HL-60 (cell line): ENCODE measurements around the gene FAM174C.

ENCODE experiments used
- DNase-seq, 2 experiments: peaks; one replicate each; pipeline ENCODE4 v3.0.0-alpha.2; 2010 to 2020; ENCODE audit warnings: low read depth in 1 of 2, low spot score in 1 of 2
- H3K27ac ChIP-seq: fragments of 250-450 bp; sonication (Bioruptor Pico); replicated peaks from 2 replicates; pipeline ENCODE4 v1.5.1; 2020; ENCODE audit warnings: mild to moderate bottlenecking, moderate library complexity
- H3K27me3 ChIP-seq: fragments of 250-450 bp; sonication (Bioruptor Pico); 2 replicates; pipeline ENCODE4 v1.5.1; 2021; ENCODE audit warnings: mild to moderate bottlenecking, moderate library complexity; ENCODE audit not compliant: insufficient read depth, poor library complexity, severe bottlenecking
- H3K4me3 ChIP-seq: replicated peaks from 2 replicates; pipeline ENCODE4 v1.5.1; 2011; ENCODE audit warnings: mild to moderate bottlenecking, control low read depth, low read length; ENCODE audit not compliant: insufficient read depth
- CTCF ChIP-seq: IDR thresholded peaks from one replicate; pipeline ENCODE4 v1.5.1; 2011; ENCODE audit warnings: low read length, control low read depth, inconsistent platforms; ENCODE audit not compliant: insufficient read depth
- GABPA ChIP-seq: IDR thresholded peaks from 2 replicates; pipeline ENCODE4 v1.6.1; 2012; ENCODE audit warnings: low read depth
- POLR2AphosphoS5 ChIP-seq: IDR thresholded peaks from 2 replicates; pipeline ENCODE4 v1.6.1; 2012; ENCODE audit warnings: low read depth
- SPI1 ChIP-seq: IDR thresholded peaks from 2 replicates; pipeline ENCODE4 v1.6.1; 2012; ENCODE audit warnings: low read depth, mild to moderate bottlenecking, borderline replicate concordance
- TF ChIP-seq, protein P1 (sequence below): IDR thresholded peaks from 2 replicates; pipeline ENCODE4 v1.6.1; 2012; ENCODE audit warnings: low read depth; ENCODE audit not compliant: insufficient replicate concordance

Gene FAM174C

DNA sequence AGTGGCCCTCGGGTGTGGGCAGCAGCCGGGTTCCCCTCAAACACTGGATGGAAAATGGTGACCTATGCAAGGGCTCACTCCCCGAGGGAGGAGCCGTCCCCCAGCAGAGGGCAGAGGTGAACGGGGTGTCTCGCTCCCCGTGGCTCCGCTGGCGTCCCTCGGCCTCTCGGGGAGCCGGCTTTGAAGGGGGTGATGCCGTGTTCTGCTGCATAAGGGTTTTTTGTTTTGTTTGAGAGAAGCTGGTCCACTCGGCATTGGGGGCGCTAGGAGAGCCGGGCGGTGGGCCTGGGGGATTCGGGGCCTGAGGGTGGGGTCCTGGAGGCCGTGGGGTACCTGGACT is 14.3 kb downstream of the FAM174C start:
- no peak overlapping the region for H3K27ac ChIP-seq
- H3K4me3 ChIP-seq = no peak overlapping the region
- peaks cover 91% of the 10 kb centered on the region for H3K27me3 ChIP-seq
- no peak for DNase-seq
- TF ChIP-seq GABPA (no peak), CTCF (no peak), SPI1 (no peak), POLR2AphosphoS5 (no peak)
- TF ChIP-seq, protein P1, sequence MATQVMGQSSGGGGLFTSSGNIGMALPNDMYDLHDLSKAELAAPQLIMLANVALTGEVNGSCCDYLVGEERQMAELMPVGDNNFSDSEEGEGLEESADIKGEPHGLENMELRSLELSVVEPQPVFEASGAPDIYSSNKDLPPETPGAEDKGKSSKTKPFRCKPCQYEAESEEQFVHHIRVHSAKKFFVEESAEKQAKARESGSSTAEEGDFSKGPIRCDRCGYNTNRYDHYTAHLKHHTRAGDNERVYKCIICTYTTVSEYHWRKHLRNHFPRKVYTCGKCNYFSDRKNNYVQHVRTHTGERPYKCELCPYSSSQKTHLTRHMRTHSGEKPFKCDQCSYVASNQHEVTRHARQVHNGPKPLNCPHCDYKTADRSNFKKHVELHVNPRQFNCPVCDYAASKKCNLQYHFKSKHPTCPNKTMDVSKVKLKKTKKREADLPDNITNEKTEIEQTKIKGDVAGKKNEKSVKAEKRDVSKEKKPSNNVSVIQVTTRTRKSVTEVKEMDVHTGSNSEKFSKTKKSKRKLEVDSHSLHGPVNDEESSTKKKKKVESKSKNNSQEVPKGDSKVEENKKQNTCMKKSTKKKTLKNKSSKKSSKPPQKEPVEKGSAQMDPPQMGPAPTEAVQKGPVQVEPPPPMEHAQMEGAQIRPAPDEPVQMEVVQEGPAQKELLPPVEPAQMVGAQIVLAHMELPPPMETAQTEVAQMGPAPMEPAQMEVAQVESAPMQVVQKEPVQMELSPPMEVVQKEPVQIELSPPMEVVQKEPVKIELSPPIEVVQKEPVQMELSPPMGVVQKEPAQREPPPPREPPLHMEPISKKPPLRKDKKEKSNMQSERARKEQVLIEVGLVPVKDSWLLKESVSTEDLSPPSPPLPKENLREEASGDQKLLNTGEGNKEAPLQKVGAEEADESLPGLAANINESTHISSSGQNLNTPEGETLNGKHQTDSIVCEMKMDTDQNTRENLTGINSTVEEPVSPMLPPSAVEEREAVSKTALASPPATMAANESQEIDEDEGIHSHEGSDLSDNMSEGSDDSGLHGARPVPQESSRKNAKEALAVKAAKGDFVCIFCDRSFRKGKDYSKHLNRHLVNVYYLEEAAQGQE = no peak

DNA sequence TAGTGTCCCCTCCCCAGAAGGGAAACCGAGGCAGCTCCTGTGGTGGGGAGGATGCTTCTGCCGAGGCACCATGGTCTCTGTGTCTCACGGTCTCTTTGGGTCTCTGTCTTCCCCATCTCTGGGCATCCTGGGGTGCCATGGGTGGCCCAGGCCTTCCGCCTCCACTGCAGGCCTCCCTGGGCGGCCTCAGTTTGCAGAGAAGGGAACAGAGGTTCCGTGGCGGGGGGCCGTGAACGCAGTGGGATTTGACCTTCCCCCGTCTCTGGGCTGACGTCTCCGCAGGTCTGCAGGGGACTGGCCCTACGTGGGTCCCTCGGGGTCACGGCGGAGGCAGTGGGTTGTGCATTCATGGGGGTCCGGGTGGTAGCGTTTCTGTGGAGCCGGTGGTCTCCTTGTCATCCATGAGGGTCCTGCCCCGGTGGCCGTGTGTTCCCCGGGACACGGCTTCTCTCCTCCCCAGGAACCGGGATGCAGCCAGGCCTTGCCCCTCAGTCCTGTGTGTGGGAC is 14.9 kb downstream of the FAM174C start:
- no peak overlapping the region for H3K4me3 ChIP-seq
- DNase-seq = no peak
- peaks cover 91% of the 10 kb centered on the region for H3K27me3 ChIP-seq
- no peak overlapping the region for H3K27ac ChIP-seq
- TF ChIP-seq CTCF = no peak
- TF ChIP-seq SPI1 = no peak
- TF ChIP-seq, protein P1 = no peak
- no peak for TF ChIP-seq GABPA
- TF ChIP-seq POLR2AphosphoS5 = no peak

- Histone ChIP-seq H3K27ac (no peak overlapping the region), H3K4me3 (no peak overlapping the region), H3K27me3 (peaks cover 94% of the 10 kb centered on the region)
- DNase-seq = no peak
- no peak for TF ChIP-seq GABPA
- no peak for TF ChIP-seq CTCF
- no peak for TF ChIP-seq POLR2AphosphoS5
- TF ChIP-seq SPI1 = no peak
- TF ChIP-seq, protein P1 = no peak
Measured at GRCh38 chr19:1290703-1291651, 15.6 kb downstream of the FAM174C start.
